Fibroblast of lung (primary cell): ENCODE measurements around the gene GATA1. TPM values are rescaled to one million over a fixed set of nuclear protein-coding genes. Genes with fewer than 3 reads are reported as not detected.

ENCODE experiments used
- DNase-seq, 2 donors: peaks; one replicate each; pipeline versions ENCODE4 v3.0.0 to v3.0.0-alpha.2; 2010; ENCODE audit warnings: low read depth in 2 of 2
- H2AFZ ChIP-seq: 2 replicates; pipeline ENCODE4 v1.5.1; 2012; ENCODE audit warnings: low read length, control low read depth, inconsistent platforms
- H3K27ac ChIP-seq: 2 replicates; pipeline ENCODE4 v1.5.1; 2011; ENCODE audit warnings: low read length, control low read depth; ENCODE audit not compliant: insufficient read depth
- H3K27me3 ChIP-seq: 2 replicates; pipeline ENCODE4 v1.5.1; 2011; ENCODE audit warnings: mild to moderate bottlenecking, low read length; ENCODE audit not compliant: control insufficient read depth, insufficient read depth
- H3K36me3 ChIP-seq: 2 replicates; pipeline ENCODE4 v1.5.1; 2011; ENCODE audit warnings: low read length; ENCODE audit not compliant: control insufficient read depth, insufficient read depth
- H3K4me1 ChIP-seq: 2 replicates; pipeline ENCODE4 v1.5.1; 2011; ENCODE audit warnings: low read length; ENCODE audit not compliant: control insufficient read depth, insufficient read depth; ENCODE audit errors: extremely low read depth
- H3K4me2 ChIP-seq: 2 replicates; pipeline ENCODE4 v1.5.1; 2011; ENCODE audit warnings: low read length, control low read depth; ENCODE audit not compliant: insufficient read depth; ENCODE audit errors: extremely low read depth
- H3K4me3 ChIP-seq, 4 experiments: fragments of 200-600 bp in 1 of 4; sonication (generic) in 1 of 4; replicated peaks in 1 of 4; 2 replicates each; pipeline ENCODE4 v1.5.1; 2011 to 2016; ENCODE audit warnings: low read length in 4 of 4, low read depth in 3 of 4, mild to moderate bottlenecking in 3 of 4, control low read depth in 2 of 4, inconsistent platforms in 1 of 4, mixed read lengths in 1 of 4; ENCODE audit not compliant: insufficient read depth in 1 of 4; ENCODE audit errors: control extremely low read depth in 1 of 4
- H3K79me2 ChIP-seq: 2 replicates; pipeline ENCODE4 v1.5.1; 2012; ENCODE audit warnings: mild to moderate bottlenecking, low read length, inconsistent platforms; ENCODE audit not compliant: control insufficient read depth, insufficient read depth
- H3K9ac ChIP-seq: 2 replicates; pipeline ENCODE4 v1.5.1; 2011; ENCODE audit warnings: mild to moderate bottlenecking, low read length, control low read depth; ENCODE audit not compliant: insufficient read depth
- H3K9me3 ChIP-seq: 2 replicates; pipeline ENCODE4 v1.5.1; 2012; ENCODE audit warnings: low read depth, low read length; ENCODE audit not compliant: control insufficient read depth, insufficient read depth
- H4K20me1 ChIP-seq: 2 replicates; pipeline ENCODE4 v1.5.1; 2011; ENCODE audit warnings: low read length; ENCODE audit not compliant: control insufficient read depth, insufficient read depth; ENCODE audit errors: extremely low read depth
- EZH2 ChIP-seq: IDR thresholded peaks from 2 replicates; pipeline ENCODE4 v1.5.1; 2012; ENCODE audit warnings: low read length, control low read depth, mild to moderate bottlenecking; ENCODE audit errors: missing control alignments
- polyA plus RNA-seq, 2 donors: library from polyadenylated mRNA; depleted of rRNA in 1 of 2; stranded (reverse) in 1 of 2; unstranded in 1 of 2; fragments of >200 nt; gene quantifications; 2 replicates each; pipeline ENCODE4 v1.2.1, GENCODE V29; 2011 to 2012; ENCODE audit warnings: missing spikeins in 1 of 2
- total RNA-seq: library from RNA; depleted of rRNA; stranded (reverse); fragments of >200 nt; gene quantifications from 2 replicates; pipeline ENCODE4 v1.2.1, GENCODE V29; 2014
- TF ChIP-seq, protein P1 (sequence below), 2 donors: IDR thresholded peaks in 1 of 2; conservative IDR thresholded peaks in 1 of 2; 1 replicate in 1 of 2; 2 replicates in 1 of 2; pipeline ENCODE4 v1.5.1; 2011 to 2012; ENCODE audit warnings: low read length in 2 of 2, control low read depth in 1 of 2, inconsistent platforms in 1 of 2, low read depth in 1 of 2, mild to moderate bottlenecking in 1 of 2

The GATA1 gene
- total and polyA plus RNA-seq, 2 donors (not counting 1 experiment from before 2014, with no cell fraction given) = not detected

DNA sequence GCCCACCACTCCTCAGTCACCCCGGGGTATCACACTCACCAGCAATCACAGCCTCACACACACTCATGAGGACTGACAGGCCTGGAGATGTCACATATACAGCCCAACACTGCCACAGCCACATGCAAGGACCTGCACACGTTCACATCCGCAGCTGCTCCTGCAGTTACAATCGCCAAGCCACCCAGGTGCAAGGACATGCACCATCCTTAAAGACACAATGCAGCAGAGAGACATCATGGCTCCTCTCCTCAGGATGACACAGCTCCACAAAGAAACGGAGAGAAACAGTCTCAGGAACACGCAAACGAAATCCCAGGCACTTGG is 48.0 kb downstream of the GATA1 start:
- Histone ChIP-seq H3K79me2 (no peaks in the 10 kb centered on the region), H3K4me1 (no peaks in the 10 kb centered on the region), H3K27me3 (peaks cover 21% of the 10 kb centered on the region), H3K4me2 (no peak overlapping the region), H3K27ac (no peak overlapping the region), H3K36me3 (no peaks in the 10 kb centered on the region), H4K20me1 (no peaks in the 10 kb centered on the region), H3K4me3 (no peak overlapping the region), H3K9me3 (no peaks in the 10 kb centered on the region), H3K9ac (no peak overlapping the region), H2AFZ (no peak overlapping the region)
- no peak for TF ChIP-seq EZH2
- TF ChIP-seq, protein P1, sequence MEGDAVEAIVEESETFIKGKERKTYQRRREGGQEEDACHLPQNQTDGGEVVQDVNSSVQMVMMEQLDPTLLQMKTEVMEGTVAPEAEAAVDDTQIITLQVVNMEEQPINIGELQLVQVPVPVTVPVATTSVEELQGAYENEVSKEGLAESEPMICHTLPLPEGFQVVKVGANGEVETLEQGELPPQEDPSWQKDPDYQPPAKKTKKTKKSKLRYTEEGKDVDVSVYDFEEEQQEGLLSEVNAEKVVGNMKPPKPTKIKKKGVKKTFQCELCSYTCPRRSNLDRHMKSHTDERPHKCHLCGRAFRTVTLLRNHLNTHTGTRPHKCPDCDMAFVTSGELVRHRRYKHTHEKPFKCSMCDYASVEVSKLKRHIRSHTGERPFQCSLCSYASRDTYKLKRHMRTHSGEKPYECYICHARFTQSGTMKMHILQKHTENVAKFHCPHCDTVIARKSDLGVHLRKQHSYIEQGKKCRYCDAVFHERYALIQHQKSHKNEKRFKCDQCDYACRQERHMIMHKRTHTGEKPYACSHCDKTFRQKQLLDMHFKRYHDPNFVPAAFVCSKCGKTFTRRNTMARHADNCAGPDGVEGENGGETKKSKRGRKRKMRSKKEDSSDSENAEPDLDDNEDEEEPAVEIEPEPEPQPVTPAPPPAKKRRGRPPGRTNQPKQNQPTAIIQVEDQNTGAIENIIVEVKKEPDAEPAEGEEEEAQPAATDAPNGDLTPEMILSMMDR (conservative IDR thresholded peaks at IDR 0.05 in 1 of 2, IDR thresholded peaks at IDR 0.05 in 1 of 2; ENCODE audit: low read depth in 1 of 2, low read length in 2 of 2) = no peak
- DNase-seq = no peak

DNA sequence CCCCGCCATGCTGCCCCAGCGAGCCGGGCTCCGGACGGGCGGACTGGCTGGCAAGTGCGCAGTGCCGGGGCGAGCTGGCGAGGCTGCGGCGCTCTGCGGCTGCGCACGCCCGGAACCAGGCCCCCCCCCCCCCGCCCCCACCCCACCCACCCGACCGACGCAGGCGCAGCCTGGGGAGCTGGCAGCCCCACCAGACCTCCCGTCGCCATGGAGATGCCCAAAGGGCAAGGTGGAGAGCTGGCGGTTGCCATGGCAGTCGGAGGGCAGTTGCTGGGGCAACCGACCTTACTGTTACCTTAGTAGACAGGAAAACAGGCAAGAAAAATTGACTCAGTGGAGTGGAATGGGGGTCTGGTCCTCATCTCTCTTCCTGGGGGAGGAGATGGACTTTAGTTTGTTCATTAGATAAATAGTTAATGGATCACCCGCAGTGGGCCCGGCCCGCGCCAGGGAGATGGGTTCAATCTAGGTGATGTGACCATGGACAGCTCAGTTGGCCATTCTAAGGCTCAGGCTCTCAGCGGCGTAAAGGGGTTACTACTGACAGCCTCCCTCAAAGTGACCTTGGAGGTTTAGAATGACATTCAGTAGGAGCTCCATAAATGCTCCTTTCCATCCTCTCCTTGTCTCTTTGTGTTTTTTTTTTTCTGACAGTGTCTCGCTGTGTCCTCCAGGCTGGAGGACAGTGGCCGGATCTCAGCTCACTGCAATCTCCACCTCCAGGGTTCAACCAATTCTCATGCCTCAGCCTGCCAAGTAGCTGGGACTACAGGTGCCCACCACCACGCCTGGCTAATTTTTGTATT is 49.3 kb downstream of the GATA1 start, which contains the start of gene PCSK1N:
TSS of gene PCSK1N (minus strand) at position 87 of the 806 bp plus-strand sequence. CDS start at position 9, 78 bp downstream.
- TF ChIP-seq, protein P1 (conservative IDR thresholded peaks at IDR 0.05 in 1 of 2, IDR thresholded peaks at IDR 0.05 in 1 of 2; ENCODE audit: low read depth in 1 of 2, low read length in 2 of 2) = no peak
- no peak for TF ChIP-seq EZH2
- peaks cover 17% of the 10 kb centered on the region for H3K27me3 ChIP-seq
- H3K36me3 ChIP-seq = no peaks in the 10 kb centered on the region
- H3K4me1 ChIP-seq = no peaks in the 10 kb centered on the region
- H3K4me2 ChIP-seq = no peak within 1 kb of the TSS
- no peaks in the 10 kb centered on the region for H4K20me1 ChIP-seq
- no peak within 1 kb of the TSS for H3K27ac ChIP-seq
- H3K9me3 ChIP-seq = no peaks in the 10 kb centered on the region
- H2AFZ ChIP-seq = no peak within 1 kb of the TSS
- peak within 1 kb of the TSS in 1 of 4 experiments; percentile 20 for H3K4me3 ChIP-seq
- no peaks in the 10 kb centered on the region for H3K79me2 ChIP-seq
- DNase-seq = peak in 1 of 2 donors; percentile 18
- no peak within 1 kb of the TSS for H3K9ac ChIP-seq

DNA sequence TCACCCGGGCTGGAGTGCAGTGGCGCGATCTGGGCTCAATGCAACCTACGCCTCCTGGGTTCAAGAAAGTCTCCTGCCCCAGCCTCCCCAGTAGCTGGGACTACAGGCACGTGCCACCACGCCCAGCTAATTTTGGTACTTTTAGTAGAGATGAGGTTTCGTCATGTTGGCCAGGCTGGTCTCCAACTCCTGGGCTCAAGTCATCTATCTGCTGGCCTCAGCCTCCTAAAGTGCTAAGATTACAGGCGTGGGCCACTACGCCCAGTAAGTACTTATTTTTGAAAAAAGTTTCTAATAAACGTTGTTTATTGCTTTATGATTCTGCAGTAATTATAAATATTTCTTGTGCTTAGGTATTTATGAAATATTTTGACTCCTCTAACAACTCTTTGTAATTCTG is 53.3 kb downstream of the GATA1 start:
- no peaks in the 10 kb centered on the region for H3K4me1 ChIP-seq
- no peak for DNase-seq

More for the DNA sequence above, 53.3 kb downstream of the GATA1 start:
- Histone ChIP-seq H2AFZ (no peak overlapping the region), H4K20me1 (no peaks in the 10 kb centered on the region), H3K9me3 (no peaks in the 10 kb centered on the region), H3K4me2 (no peak overlapping the region), H3K27me3 (peaks cover 9% of the 10 kb centered on the region), H3K9ac (no peak overlapping the region), H3K27ac (no peak overlapping the region), H3K36me3 (no peaks in the 10 kb centered on the region), H3K4me3 (no peak overlapping the region), H3K79me2 (no peaks in the 10 kb centered on the region)
- TF ChIP-seq, protein P1 (conservative IDR thresholded peaks at IDR 0.05 in 1 of 2, IDR thresholded peaks at IDR 0.05 in 1 of 2; ENCODE audit: low read depth in 1 of 2, low read length in 2 of 2) = no peak
- TF ChIP-seq EZH2 = no peak

Other genes with a start within 250 kb of the GATA1 start
- 3.9 and 5.1 TPM in 2 replicates for gene TBC1D25, start 246.9 kb upstream of the GATA1 start, total RNA-seq
- gene TBC1D25, start 246.9 kb upstream of the GATA1 start, polyA plus RNA-seq = 8.5 and 9.4 TPM in 2 replicates
- 39.8 and 52.7 TPM in 2 replicates for gene RBM3, start 212.1 kb upstream of the GATA1 start, total RNA-seq
- 422 and 464 TPM in 2 replicates for gene RBM3, start 212.1 kb upstream of the GATA1 start, polyA plus RNA-seq
- 98.4 and 99.7 TPM in 2 replicates for gene WDR13, start 189.1 kb upstream of the GATA1 start, total RNA-seq
- 41.2 and 47.4 TPM in 2 replicates for gene WDR13, start 189.1 kb upstream of the GATA1 start, polyA plus RNA-seq
- under 0.01 and 0.17 TPM in 2 replicates for gene WAS, start 102.8 kb upstream of the GATA1 start, total RNA-seq
- 0.07 and 0.09 TPM in 2 replicates for gene WAS, start 102.8 kb upstream of the GATA1 start, polyA plus RNA-seq
- gene SUV39H1, start 89.9 kb upstream of the GATA1 start, total RNA-seq = 0.51 and 1.5 TPM in 2 replicates
- gene SUV39H1, start 89.9 kb upstream of the GATA1 start, polyA plus RNA-seq = 2.8 and 10.3 TPM in 2 replicates
- not detected in 2 replicates for gene GLOD5, start 24.8 kb upstream of the GATA1 start, total RNA-seq
- not detected in 2 replicates for gene GLOD5, start 24.8 kb upstream of the GATA1 start, polyA plus RNA-seq
- 31.3 and 32.5 TPM in 2 replicates for gene HDAC6, start 15.5 kb downstream of the GATA1 start, total RNA-seq
- 18.0 and 20.0 TPM in 2 replicates for gene HDAC6, start 15.5 kb downstream of the GATA1 start, polyA plus RNA-seq
- gene ERAS, start 39.9 kb downstream of the GATA1 start, total RNA-seq = not detected in 2 replicates
- gene ERAS, start 39.9 kb downstream of the GATA1 start, polyA plus RNA-seq = 0.05 TPM in 1 of 2 replicates, not detected in the other
- gene PCSK1N, start 49.0 kb downstream of the GATA1 start, total RNA-seq = 0.17 and 0.51 TPM in 2 replicates
- 0.08 TPM in 1 of 2 replicates, not detected in the other for gene PCSK1N, start 49.0 kb downstream of the GATA1 start, polyA plus RNA-seq
- gene TIMM17B, start 111.2 kb downstream of the GATA1 start, total RNA-seq = 22.3 and 32.0 TPM in 2 replicates
- gene TIMM17B, start 111.2 kb downstream of the GATA1 start, polyA plus RNA-seq = 19.0 and 24.8 TPM in 2 replicates
- 57.0 and 70.9 TPM in 2 replicates for gene PQBP1, start 111.3 kb downstream of the GATA1 start, total RNA-seq
- 41.1 and 57.0 TPM in 2 replicates for gene PQBP1, start 111.3 kb downstream of the GATA1 start, polyA plus RNA-seq
- gene SLC35A2, start 125.1 kb downstream of the GATA1 start, total RNA-seq = 8.5 and 9.6 TPM in 2 replicates
- 33.0 and 41.2 TPM in 2 replicates for gene SLC35A2, start 125.1 kb downstream of the GATA1 start, polyA plus RNA-seq
- gene PIM2, start 132.4 kb downstream of the GATA1 start, total RNA-seq = 2.3 and 3.1 TPM in 2 replicates
- 3.7 and 5.0 TPM in 2 replicates for gene PIM2, start 132.4 kb downstream of the GATA1 start, polyA plus RNA-seq
- 23.6 and 33.0 TPM in 2 replicates for gene OTUD5, start 171.0 kb downstream of the GATA1 start, total RNA-seq
- gene OTUD5, start 171.0 kb downstream of the GATA1 start, polyA plus RNA-seq = 41.4 and 46.6 TPM in 2 replicates
- gene KCND1, start 185.3 kb downstream of the GATA1 start, total RNA-seq = 0.77 and 1.3 TPM in 2 replicates
- gene KCND1, start 185.3 kb downstream of the GATA1 start, polyA plus RNA-seq = 0.25 and 0.41 TPM in 2 replicates
- gene GRIPAP1, start 215.7 kb downstream of the GATA1 start, total RNA-seq = 20.5 and 26.4 TPM in 2 replicates
- 18.5 and 18.6 TPM in 2 replicates for gene GRIPAP1, start 215.7 kb downstream of the GATA1 start, polyA plus RNA-seq